Stimulated activated memory B cell treated with anti-CD40 and anti-IgM and Interleukin-4, amounts not matched to agents 10 μg/mL and 1 μg/mL and 100 μg/mL, for 72 hours (primary cell): ENCODE data around the gene RESP18.

ENCODE experiments used
- ATAC-seq: fragments of 150-1000 bp; cut with Tn5 transposase; 2 replicates; pipeline ENCODE4 v1.10.0; 2021
- H3K27ac Mint-ChIP-seq: one replicate; pipeline ENCODE4 v1.8.0; 2022; ENCODE audit warnings: mild to moderate bottlenecking, mixed read lengths
- H3K27me3 Mint-ChIP-seq: one replicate; pipeline ENCODE4 v1.8.0; 2022; ENCODE audit warnings: mixed read lengths
- H3K36me3 Mint-ChIP-seq: one replicate; pipeline ENCODE4 v1.8.0; 2022; ENCODE audit warnings: mixed read lengths
- H3K4me1 Mint-ChIP-seq: one replicate; pipeline ENCODE4 v1.8.0; 2022; ENCODE audit warnings: mixed read lengths
- H3K4me3 Mint-ChIP-seq: one replicate; pipeline ENCODE4 v1.8.0; 2022; ENCODE audit warnings: mild to moderate bottlenecking, moderate library complexity, mixed read lengths
- H3K9me3 Mint-ChIP-seq: one replicate; pipeline ENCODE4 v1.8.0; 2022; ENCODE audit warnings: mixed read lengths

The RESP18 gene

DNA sequence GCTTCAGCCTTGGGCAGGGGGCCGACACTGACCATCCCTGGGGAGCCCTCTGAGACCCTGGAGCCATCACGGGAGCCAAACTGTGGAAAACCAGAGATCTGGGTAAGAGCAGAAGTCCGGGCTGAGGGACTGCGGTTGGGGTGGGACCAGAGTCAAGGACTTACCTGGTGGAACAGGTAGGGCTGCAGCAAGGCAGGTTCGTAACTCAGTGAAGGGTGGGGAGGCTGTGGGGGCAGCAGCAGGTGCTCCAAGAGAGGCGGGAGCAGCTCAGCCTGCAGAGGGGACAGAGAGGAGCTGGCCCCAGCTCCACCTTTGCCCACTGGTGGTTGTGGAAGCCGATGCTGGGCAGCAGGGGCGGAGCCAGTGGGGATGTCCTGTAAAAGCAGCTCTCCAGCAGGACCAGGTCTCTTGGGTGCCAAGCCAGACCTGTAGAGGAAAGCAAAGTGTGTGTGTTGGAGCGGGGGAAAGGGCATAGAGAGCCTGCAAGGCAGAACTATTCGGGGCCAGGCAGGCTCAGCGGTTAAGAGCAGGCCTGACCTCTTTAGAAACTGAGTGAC is 30.1 kb downstream of the RESP18 start:
- H3K9me3 Mint-ChIP-seq = no peaks in the 10 kb centered on the region
- H3K27me3 Mint-ChIP-seq = peaks cover 62% of the 10 kb centered on the region
- no peaks in the 10 kb centered on the region for H3K4me1 Mint-ChIP-seq
- H3K36me3 Mint-ChIP-seq = no peaks in the 10 kb centered on the region
- H3K27ac Mint-ChIP-seq = no peak overlapping the region
- H3K4me3 Mint-ChIP-seq = no peak overlapping the region
- ATAC-seq = no peak

DNA sequence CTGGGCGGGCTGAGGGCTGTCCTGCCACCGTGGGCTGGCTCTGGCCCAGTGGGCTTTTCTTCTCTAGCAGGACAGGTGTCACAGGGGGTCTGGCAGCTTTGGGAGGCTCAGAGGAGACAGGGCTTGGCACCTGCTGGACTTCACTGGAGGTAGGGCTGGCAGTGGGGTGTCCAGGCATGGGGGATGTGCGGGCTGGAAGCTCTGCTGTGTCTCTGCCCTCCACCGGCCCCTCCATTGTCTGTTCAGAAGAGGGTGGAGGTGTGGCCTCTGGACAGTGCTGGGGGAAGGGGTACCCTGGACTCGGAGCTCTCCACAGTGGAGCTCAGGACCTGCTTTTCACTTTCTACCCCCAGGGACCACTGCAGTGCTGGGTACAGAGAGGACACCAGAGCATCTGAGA is 32.5 kb downstream of the RESP18 start:
- H3K9me3 Mint-ChIP-seq = no peaks in the 10 kb centered on the region
- no peak overlapping the region for H3K27ac Mint-ChIP-seq
- H3K4me1 Mint-ChIP-seq = peaks cover 7% of the 10 kb centered on the region
- no peak for ATAC-seq
- no peak overlapping the region for H3K4me3 Mint-ChIP-seq
- H3K27me3 Mint-ChIP-seq = peaks cover 40% of the 10 kb centered on the region
- H3K36me3 Mint-ChIP-seq = no peaks in the 10 kb centered on the region

DNA sequence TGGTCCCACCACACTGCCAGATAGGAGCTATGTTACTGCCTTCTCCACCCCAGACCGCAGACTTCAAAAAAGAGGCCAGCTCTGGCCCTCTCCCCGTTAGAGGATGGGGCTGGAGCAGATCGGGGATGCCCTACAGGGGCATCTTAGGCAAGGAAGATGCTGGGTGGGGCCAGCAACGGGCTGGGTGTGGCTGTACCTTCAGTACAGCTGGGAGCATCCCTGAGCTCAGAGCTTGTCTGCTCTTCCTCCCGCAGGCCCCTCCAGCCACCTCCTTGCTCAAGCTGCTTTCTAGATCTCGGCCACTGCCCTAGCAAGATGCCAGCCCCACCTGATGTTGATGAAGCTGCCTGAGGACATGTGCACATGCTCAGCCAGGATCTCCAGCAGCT is 33.2 kb downstream of the RESP18 start:
- Mint-ChIP-seq H3K27me3 (peaks cover 33% of the 10 kb centered on the region), H3K4me1 (peaks cover 13% of the 10 kb centered on the region), H3K36me3 (no peaks in the 10 kb centered on the region), H3K27ac (no peak overlapping the region), H3K4me3 (no peak overlapping the region), H3K9me3 (no peaks in the 10 kb centered on the region)
- no peak for ATAC-seq

DNA sequence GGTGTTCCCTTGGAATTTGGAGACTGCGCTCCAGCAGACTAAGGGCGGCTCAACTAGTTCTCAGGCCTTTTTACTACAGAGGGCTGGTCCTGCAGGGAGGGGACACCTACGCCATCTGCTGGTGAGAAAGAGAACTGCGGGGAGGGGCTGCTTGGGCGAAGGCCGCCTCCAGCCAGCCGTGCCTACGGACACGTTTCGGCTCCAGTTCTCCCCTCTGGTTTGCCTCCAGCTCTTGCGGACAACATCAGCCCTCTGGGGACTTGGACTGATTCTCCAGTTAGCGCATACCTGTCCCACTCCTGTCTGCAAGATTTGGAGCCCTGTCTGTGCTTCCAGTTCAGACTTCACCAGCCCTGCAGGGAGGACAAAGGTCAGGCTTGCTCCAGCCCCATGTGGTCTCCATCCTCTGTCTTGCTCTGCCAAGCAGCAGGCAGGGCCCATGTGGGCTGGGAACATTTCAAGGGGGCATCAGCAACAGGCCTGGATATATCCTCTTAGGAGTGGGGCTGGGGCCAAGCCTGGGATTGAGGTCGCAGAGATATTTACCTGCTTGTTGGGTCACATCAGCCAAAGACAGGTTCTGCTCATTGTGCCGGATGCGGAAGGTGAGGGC is 33.7 kb downstream of the RESP18 start:
- ATAC-seq = peak; percentile 74
- Mint-ChIP-seq H3K36me3 (no peaks in the 10 kb centered on the region), H3K27me3 (peaks cover 33% of the 10 kb centered on the region), H3K27ac (no peak overlapping the region), H3K9me3 (no peaks in the 10 kb centered on the region), H3K4me3 (no peak overlapping the region), H3K4me1 (peaks cover 18% of the 10 kb centered on the region)

DNA sequence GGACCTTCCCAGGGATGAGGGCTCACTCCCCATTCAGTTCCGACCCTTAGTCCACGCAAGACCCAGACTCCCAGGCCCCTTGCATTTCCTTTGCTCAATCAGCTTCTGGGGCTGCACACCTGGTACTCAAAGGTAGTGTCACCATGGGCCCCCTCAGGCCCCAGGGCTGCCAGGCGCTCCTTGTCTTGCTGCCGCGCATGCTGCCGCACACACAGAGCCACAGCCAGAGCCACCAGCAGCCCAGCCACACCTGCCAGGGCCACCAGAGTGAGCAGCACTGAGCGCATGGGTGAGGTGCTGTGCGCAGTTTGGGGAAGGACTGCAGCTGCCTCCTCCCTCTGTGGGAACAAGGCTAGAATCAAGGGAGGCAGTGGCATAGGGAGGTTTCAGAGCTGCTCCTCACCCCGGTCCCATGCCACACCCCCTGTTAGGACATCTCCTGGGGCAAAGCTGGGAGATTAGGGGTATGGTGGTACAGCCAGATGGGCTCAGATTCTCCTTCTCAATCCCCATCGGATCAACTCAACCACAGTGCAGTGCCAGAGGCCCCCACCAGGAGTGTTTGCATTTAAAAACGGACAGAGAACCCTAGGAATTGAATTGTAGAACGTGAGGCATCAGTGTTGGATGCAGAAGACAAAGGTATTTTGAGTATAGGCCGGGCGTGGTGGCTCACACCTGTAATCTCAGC is 34.6 kb downstream of the RESP18 start:
- Mint-ChIP-seq H3K27ac (no peak overlapping the region), H3K27me3 (peaks cover 31% of the 10 kb centered on the region), H3K9me3 (no peaks in the 10 kb centered on the region), H3K4me3 (no peak overlapping the region), H3K4me1 (peaks cover 20% of the 10 kb centered on the region), H3K36me3 (no peaks in the 10 kb centered on the region)
- no peak for ATAC-seq

DNA sequence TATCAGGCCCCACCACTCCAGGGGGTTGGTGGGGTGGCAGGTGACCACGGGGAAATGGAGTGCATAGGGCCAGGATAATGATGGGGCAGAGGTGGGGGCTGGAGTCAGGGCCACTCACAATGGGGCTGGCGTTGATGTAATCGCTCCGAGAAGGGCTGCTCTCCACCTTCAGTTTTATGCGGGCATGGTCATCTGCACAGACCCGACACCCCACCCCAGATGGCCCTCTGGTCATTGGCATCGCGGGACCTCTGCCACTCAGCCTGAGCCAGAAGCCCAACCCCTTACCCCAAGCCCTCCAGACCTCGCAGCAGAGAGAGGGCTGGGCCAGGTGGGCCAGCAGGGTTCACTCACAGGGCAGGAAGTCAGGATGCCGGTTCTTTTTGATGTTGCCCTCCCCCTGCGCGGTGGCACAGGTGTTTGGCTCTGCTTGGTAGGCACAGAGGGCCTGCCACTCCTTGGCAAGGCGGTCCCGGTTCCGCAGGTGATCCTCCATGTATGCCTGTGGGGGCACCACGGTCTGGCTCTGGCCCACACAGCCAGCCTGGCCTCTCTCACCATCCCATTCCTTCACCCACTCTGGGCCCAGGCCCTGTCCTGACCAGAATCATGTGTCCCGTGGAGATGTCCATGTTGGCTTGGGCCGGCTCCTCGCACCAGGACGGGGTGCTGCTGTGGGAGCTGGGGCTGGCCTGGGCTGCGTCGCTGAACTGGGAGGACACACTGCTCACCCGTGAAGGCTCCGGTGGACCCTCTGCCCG is 35.7 kb downstream of the RESP18 start:
- peaks cover 20% of the 10 kb centered on the region for H3K4me1 Mint-ChIP-seq
- no peak overlapping the region for H3K4me3 Mint-ChIP-seq
- no peak overlapping the region for H3K27ac Mint-ChIP-seq
- H3K9me3 Mint-ChIP-seq = no peaks in the 10 kb centered on the region
- no peak for ATAC-seq
- H3K27me3 Mint-ChIP-seq = peaks cover 20% of the 10 kb centered on the region
- no peaks in the 10 kb centered on the region for H3K36me3 Mint-ChIP-seq

DNA sequence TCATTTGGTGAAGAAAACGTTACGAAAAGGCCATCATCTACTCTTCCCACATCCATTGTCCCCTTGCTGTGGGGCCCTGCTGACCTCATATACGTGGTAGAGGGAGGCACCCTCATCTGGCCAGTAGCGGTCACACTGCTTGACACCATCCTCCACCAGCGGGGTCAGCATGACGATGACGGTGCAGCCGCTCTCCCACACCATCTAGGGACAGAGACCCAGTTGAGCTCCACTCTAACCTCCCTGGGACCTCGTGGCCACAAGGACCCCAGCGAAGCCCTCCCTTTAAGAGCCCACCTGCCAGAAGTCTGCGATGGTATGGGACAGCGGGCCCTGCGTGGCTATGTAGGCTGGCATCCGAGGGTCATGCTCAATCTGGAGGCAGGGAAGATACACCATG is 36.4 kb downstream of the RESP18 start:
- H3K36me3 Mint-ChIP-seq = no peaks in the 10 kb centered on the region
- H3K27ac Mint-ChIP-seq = no peak overlapping the region
- no peaks in the 10 kb centered on the region for H3K9me3 Mint-ChIP-seq
- no peak overlapping the region for H3K4me3 Mint-ChIP-seq
- H3K27me3 Mint-ChIP-seq = peaks cover 13% of the 10 kb centered on the region
- ATAC-seq = no peak
- H3K4me1 Mint-ChIP-seq = peaks cover 20% of the 10 kb centered on the region

DNA sequence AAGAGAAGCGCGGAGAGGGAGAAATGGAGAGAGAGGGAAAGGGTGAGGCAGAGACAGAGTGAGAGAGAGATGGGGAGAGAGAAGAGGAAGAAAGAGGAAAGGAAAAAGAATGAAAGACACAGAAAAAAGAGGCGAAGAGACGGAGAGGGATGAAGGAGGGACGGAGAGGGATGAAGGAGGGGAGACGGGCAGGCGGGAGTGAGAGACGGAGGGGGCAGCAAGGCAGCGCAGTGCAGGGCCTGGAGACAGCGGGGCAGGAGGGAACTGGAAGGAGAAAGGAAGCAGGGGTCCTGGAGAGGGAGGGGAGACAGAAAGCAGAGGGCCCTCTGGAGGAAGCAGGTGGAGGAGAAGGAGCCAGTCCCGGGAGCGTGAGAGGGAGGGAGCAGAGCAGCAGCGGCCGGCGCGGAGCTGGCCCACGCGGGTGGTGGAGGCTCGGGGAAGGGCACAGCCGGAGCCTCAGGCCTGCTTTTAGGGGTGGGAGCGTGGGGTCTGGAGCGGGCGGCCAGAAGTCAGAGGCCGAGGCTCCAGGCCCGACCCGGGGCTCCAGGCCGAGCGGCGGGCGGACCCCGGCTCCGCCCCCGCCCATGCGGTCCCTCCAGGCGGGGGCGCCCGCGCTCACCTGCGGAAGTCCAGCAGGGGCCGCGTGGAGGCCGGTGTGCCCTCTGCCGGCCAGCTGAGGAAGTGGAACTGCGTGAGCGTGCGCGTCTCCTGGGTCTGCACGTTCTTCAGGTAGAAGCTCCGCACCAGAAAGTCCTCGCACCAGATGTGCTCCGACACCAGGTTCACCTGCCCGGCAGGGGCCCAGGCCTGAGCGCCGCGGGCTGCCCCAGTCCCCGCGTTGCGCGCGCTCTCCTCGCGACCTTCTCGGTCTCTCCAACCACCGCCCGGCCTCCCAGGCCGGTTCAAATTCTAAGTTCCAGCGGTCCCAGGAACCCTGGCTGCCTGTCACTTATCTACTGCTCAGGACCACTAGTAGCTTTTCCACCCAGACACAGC is 37.9 kb downstream of the RESP18 start:
- H3K9me3 Mint-ChIP-seq = no peaks in the 10 kb centered on the region
- peak overlapping the region; percentile 79 for H3K4me3 Mint-ChIP-seq
- peaks cover 20% of the 10 kb centered on the region for H3K4me1 Mint-ChIP-seq
- ATAC-seq = peak; percentile 91
- peak overlapping the region; percentile 89 for H3K27ac Mint-ChIP-seq
- no peaks in the 10 kb centered on the region for H3K36me3 Mint-ChIP-seq
- peaks cover 3% of the 10 kb centered on the region for H3K27me3 Mint-ChIP-seq

DNA sequence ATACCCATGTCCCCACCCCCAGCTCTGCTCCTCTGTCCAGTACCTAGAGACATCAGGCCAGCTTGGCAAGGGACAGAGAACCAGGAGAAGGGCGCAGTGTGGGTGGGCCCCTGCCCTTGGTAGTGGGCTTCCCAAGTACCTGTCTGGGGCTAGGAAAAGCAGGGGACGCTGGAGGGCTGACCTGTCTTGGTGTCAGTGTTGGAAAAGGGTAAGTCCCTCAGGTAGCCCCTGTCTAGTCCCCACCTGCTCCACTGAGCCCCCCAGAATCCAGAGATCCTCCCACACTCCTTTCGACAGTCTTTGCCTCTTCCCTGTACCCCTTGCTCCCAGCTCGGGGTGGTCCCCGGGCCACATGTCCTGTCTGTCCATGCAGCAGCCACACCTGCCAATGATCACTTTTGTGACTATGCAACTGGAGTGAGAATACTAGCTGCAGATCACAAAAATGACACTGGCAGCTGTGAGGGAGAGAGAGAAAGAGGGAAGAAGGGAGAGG is 38.8 kb downstream of the RESP18 start:
- peak overlapping the region; percentile 79 for H3K4me3 Mint-ChIP-seq
- no peaks in the 10 kb centered on the region for H3K9me3 Mint-ChIP-seq
- H3K4me1 Mint-ChIP-seq = peaks cover 20% of the 10 kb centered on the region
- H3K36me3 Mint-ChIP-seq = no peaks in the 10 kb centered on the region
- ATAC-seq = no peak
- no peaks in the 10 kb centered on the region for H3K27me3 Mint-ChIP-seq
- peak overlapping the region; percentile 89 for H3K27ac Mint-ChIP-seq

DNA sequence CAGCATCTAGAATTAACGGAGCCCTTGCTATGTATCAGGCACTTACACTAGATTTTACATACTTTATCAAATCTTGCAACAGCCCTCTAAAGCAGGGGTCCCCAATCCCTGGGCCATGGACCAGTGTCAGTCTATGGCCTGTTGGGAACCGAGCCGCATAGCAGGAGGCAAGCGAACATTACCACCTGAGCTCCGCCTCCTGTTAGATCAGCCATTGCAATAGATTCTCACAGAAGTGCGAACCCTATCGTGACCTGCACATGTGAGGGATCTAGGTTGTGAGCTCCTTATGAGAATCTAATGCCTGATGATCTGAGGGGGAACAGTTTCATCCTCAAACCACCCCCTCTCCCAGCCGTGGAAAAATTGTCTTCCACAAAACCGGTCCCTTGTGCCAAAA is 39.9 kb downstream of the RESP18 start:
- H3K4me1 Mint-ChIP-seq = peaks cover 20% of the 10 kb centered on the region
- ATAC-seq = no peak
- H3K4me3 Mint-ChIP-seq = no peak overlapping the region
- H3K27ac Mint-ChIP-seq = no peak overlapping the region
- no peaks in the 10 kb centered on the region for H3K36me3 Mint-ChIP-seq
- H3K9me3 Mint-ChIP-seq = no peaks in the 10 kb centered on the region
- no peaks in the 10 kb centered on the region for H3K27me3 Mint-ChIP-seq

DNA sequence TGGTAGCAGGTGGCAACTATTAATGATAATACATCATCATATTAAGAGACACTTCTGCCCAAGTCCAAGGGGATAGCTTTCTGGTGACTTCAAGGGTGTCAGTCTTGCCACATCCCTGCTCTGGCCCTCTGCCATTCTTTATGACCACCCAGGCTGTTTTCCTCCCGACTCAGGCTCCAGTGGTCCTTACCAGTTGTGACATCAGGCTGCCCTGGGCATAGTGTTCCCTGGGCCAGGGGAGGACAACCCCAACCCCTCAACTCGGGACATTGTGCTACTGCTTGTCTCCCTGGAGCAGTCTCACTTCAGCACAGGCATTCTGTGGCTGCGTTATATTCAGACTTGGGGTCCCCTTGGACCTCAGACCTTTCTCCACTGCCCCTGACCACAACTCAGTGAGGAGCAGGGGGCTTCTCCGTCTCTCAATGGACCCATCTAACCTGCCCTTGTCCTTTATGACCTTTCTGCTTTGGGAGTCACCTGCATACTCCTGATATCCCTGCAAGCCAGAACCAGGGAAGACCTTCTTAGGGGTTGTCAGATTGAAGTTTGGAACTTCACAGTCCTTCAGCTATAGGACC is 40.5 kb downstream of the RESP18 start:
- H3K4me1 Mint-ChIP-seq = peaks cover 20% of the 10 kb centered on the region
- H3K9me3 Mint-ChIP-seq = no peaks in the 10 kb centered on the region
- H3K27ac Mint-ChIP-seq = no peak overlapping the region
- ATAC-seq = no peak
- no peak overlapping the region for H3K4me3 Mint-ChIP-seq
- H3K27me3 Mint-ChIP-seq = no peaks in the 10 kb centered on the region
- H3K36me3 Mint-ChIP-seq = no peaks in the 10 kb centered on the region

DNA sequence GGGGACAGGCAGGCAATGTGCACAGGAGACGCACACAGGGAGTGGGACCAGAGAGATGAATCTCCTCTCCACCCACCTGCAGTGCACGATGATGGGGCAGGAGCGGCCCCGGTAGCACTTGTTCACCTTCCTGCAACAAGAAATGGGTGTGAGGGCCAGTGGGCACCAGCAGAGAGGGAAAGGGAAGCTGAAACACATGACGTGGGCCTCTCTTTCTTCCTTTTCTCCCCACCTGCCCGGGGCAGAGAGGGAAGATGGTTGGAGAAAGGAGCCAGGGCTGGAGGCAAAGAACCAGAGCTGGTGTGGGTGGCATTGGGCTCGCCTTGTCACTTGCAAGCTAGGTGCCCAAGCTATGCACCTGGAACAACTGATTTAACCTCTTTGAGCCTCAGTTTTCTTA is 41.1 kb downstream of the RESP18 start:
- ATAC-seq = no peak
- H3K27me3 Mint-ChIP-seq = no peaks in the 10 kb centered on the region
- no peaks in the 10 kb centered on the region for H3K9me3 Mint-ChIP-seq
- H3K27ac Mint-ChIP-seq = no peak overlapping the region
- H3K4me1 Mint-ChIP-seq = peaks cover 22% of the 10 kb centered on the region
- no peak overlapping the region for H3K4me3 Mint-ChIP-seq
- H3K36me3 Mint-ChIP-seq = peaks cover 2% of the 10 kb centered on the region

DNA sequence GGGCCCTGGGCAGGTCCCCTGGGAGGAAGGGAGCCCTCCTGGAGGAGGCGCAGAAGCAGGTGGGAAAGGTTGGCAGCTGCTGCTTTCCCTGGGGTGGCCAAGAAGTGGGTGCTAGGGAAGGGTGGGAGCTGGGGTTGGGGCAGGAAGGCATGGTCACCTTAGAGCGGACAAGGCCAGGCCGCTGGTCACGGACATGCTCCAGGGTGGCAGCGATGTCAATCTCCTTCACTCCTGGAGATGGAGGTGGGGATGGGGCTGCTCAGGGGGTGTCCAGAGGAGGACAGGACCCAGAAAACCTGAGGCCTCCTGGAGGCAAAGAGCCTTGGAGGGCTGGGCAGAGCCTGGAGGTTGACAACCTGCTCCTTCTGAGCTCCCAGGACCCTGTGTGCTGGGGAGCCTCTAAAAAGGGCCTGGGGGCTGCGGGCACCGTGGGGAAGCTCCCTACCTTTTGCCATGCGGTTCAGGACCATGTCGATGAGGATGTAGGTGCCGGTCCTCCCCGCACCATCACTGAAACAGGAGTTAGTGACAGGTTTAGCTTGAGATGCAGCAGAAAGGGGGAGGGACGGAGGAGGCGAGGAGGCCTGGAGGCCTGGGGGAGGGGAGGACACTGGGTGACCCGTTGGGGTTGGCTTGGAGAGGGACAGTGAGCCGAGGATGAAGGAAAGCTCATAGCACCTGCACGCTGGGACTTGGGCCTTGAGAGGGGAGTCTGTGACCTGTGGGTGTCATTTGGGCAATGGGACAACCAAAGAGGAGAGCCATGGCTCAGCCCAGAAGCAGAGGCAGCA is 42.0 kb downstream of the RESP18 start:
- no peak for ATAC-seq
- peaks cover 9% of the 10 kb centered on the region for H3K36me3 Mint-ChIP-seq
- H3K4me3 Mint-ChIP-seq = no peak overlapping the region
- H3K9me3 Mint-ChIP-seq = no peaks in the 10 kb centered on the region
- peaks cover 28% of the 10 kb centered on the region for H3K4me1 Mint-ChIP-seq
- no peaks in the 10 kb centered on the region for H3K27me3 Mint-ChIP-seq
- peak overlapping the region; percentile 38 for H3K27ac Mint-ChIP-seq
